Liver (tissue), 9 donors: Measurements from ENCODE around the gene TMEM41A. TPM values are rescaled to one million over a fixed set of nuclear protein-coding genes. Genes with fewer than 3 reads are reported as not detected.

ENCODE experiments used
- DNase-seq: peaks from one replicate; pipeline ENCODE4 v3.0.0-alpha.2; 2017; ENCODE audit warnings: low spot score
- H3K27ac ChIP-seq, 2 donors: one replicate each; pipeline ENCODE4 v1.7.0; 2013; ENCODE audit warnings: inconsistent platforms in 2 of 2, low read length in 2 of 2, control low read depth in 1 of 2, low read depth in 1 of 2, mild to moderate bottlenecking in 1 of 2
- H3K27me3 ChIP-seq, 4 donors: one replicate each; pipeline versions ENCODE4 v1.6.1 to v1.7.0; 2013; ENCODE audit warnings: low read length in 3 of 4, inconsistent platforms in 1 of 4, mild to moderate bottlenecking in 1 of 4, moderate library complexity in 1 of 4; ENCODE audit not compliant: control insufficient read depth in 4 of 4, insufficient read depth in 4 of 4
- H3K36me3 ChIP-seq, 4 donors: one replicate each; pipeline versions ENCODE4 v1.6.1 to v1.7.0; 2013; ENCODE audit warnings: low read length in 3 of 4, mild to moderate bottlenecking in 3 of 4, low read depth in 1 of 4, moderate library complexity in 1 of 4; ENCODE audit not compliant: control insufficient read depth in 4 of 4, insufficient read depth in 3 of 4
- H3K4me1 ChIP-seq, 4 donors: one replicate each; pipeline versions ENCODE4 v1.6.1 to v1.7.0; 2013; ENCODE audit warnings: low read length in 3 of 4, mild to moderate bottlenecking in 3 of 4, moderate library complexity in 1 of 4; ENCODE audit not compliant: control insufficient read depth in 4 of 4, insufficient read depth in 4 of 4
- H3K4me3 ChIP-seq, 3 donors: one replicate each; pipeline versions ENCODE4 v1.6.1 to v1.7.0; 2013; ENCODE audit warnings: low read length in 3 of 3, control low read depth in 1 of 3, low read depth in 1 of 3, mild to moderate bottlenecking in 1 of 3
- H3K9ac ChIP-seq, 2 donors: one replicate each; pipeline ENCODE4 v1.7.0; 2013; ENCODE audit warnings: low read length in 2 of 2, mild to moderate bottlenecking in 2 of 2, moderate library complexity in 2 of 2, control low read depth in 1 of 2, low read depth in 1 of 2
- H3K9me3 ChIP-seq, 4 donors: one replicate each; pipeline versions ENCODE4 v1.6.1 to v1.7.0; 2013; ENCODE audit warnings: low read length in 3 of 4; ENCODE audit not compliant: control insufficient read depth in 4 of 4
- EGR1 ChIP-seq, 2 donors: IDR thresholded peaks; 2 replicates each; pipeline ENCODE4 v1.6.1; 2016 to 2018; ENCODE audit warnings: antibody characterized with exemption in 2 of 2, low read depth in 2 of 2
- FOXA1 ChIP-seq: IDR thresholded peaks from 2 replicates; pipeline ENCODE4 v1.6.1; 2016; ENCODE audit warnings: antibody characterized with exemption
- FOXA2 ChIP-seq: IDR thresholded peaks from 2 replicates; pipeline ENCODE4 v1.6.1; 2016; ENCODE audit warnings: antibody characterized with exemption
- GABPA ChIP-seq, 2 donors: IDR thresholded peaks in 1 of 2; conservative IDR thresholded peaks in 1 of 2; 2 replicates each; pipeline ENCODE4 v1.6.1; 2016; ENCODE audit warnings: antibody characterized with exemption in 2 of 2, mild to moderate bottlenecking in 1 of 2, moderate library complexity in 1 of 2
- HNF4G ChIP-seq: IDR thresholded peaks from 2 replicates; pipeline ENCODE4 v1.6.1; 2016; ENCODE audit warnings: antibody characterized with exemption
- NR2F2 ChIP-seq: IDR thresholded peaks from 2 replicates; pipeline ENCODE4 v1.6.1; 2016; ENCODE audit warnings: antibody characterized with exemption
- RAD21 ChIP-seq, 2 donors: IDR thresholded peaks; 2 replicates each; pipeline ENCODE4 v1.6.1; 2016; ENCODE audit warnings: antibody characterized with exemption in 2 of 2, mild to moderate bottlenecking in 2 of 2
- RXRA ChIP-seq, 2 donors: IDR thresholded peaks; 2 replicates each; pipeline ENCODE4 v1.6.1; 2017 to 2018; ENCODE audit warnings: antibody characterized with exemption in 2 of 2, mild to moderate bottlenecking in 1 of 2
- SP1 ChIP-seq: IDR thresholded peaks from 2 replicates; pipeline ENCODE4 v1.6.1; 2018; ENCODE audit warnings: antibody characterized with exemption, mild to moderate bottlenecking
- TAF1 ChIP-seq: conservative IDR thresholded peaks from 2 replicates; pipeline ENCODE4 v1.6.1; 2016; ENCODE audit warnings: antibody characterized with exemption, mild to moderate bottlenecking
- YY1 ChIP-seq: IDR thresholded peaks from 2 replicates; pipeline ENCODE4 v1.6.1; 2016; ENCODE audit warnings: antibody characterized with exemption, mild to moderate bottlenecking
- WGBS: extraction: QIAGEN DNeasy Blood & Tissue Kit; methylation state at CpG from one replicate; pipeline ENCODE4 v1.1.7; 2013; 5-methylcytosine and 5-hydroxymethylcytosine counted together
- polyA plus RNA-seq, 2 donors: library from polyadenylated mRNA; stranded (reverse) in 1 of 2; unstranded in 1 of 2; fragments of 200-250 nt in 1 of 2; fragments of >200 nt in 1 of 2; fragmentation: Nextera tagmentation in 1 of 2; extraction: Ambion mirVana in 1 of 2; gene quantifications; one replicate each; pipeline versions ENCODE4 v1.2.1 to v1.2.3, GENCODE V29; 2013 to 2015
- total RNA-seq, 2 donors: library from RNA; depleted of rRNA; stranded (reverse); fragments of >200 nt; gene quantifications; one replicate each; pipeline ENCODE4 v1.2.3, GENCODE V29; 2014
- TF ChIP-seq, protein P1 (sequence below): IDR thresholded peaks from 2 replicates; pipeline ENCODE4 v1.6.1; 2016; ENCODE audit warnings: antibody characterized with exemption
- TF ChIP-seq, protein P2 (sequence below): fragments of 150-350 bp; IDR thresholded peaks from 2 replicates; pipeline ENCODE4 v1.5.1; 2017; ENCODE audit warnings: improper control_type of control experiment, low read depth, low read length; ENCODE audit not compliant: missing input control
- TF ChIP-seq, protein P3 (sequence below): IDR thresholded peaks from 2 replicates; pipeline ENCODE4 v1.6.1; 2016; ENCODE audit warnings: antibody characterized with exemption
- TF ChIP-seq, protein P4 (sequence below): IDR thresholded peaks from 2 replicates; pipeline ENCODE4 v1.6.1; 2016; ENCODE audit warnings: antibody characterized with exemption, mild to moderate bottlenecking
- donor health status: healthy.
- donor health status: healthy.
- donor health status: healthy.
- donor health status: healthy.
- donor health status: healthy.

The TMEM41A gene
- total and polyA plus RNA-seq, 4 donors = 9.5 to 19.6 (median 12.9) TPM

DNA sequence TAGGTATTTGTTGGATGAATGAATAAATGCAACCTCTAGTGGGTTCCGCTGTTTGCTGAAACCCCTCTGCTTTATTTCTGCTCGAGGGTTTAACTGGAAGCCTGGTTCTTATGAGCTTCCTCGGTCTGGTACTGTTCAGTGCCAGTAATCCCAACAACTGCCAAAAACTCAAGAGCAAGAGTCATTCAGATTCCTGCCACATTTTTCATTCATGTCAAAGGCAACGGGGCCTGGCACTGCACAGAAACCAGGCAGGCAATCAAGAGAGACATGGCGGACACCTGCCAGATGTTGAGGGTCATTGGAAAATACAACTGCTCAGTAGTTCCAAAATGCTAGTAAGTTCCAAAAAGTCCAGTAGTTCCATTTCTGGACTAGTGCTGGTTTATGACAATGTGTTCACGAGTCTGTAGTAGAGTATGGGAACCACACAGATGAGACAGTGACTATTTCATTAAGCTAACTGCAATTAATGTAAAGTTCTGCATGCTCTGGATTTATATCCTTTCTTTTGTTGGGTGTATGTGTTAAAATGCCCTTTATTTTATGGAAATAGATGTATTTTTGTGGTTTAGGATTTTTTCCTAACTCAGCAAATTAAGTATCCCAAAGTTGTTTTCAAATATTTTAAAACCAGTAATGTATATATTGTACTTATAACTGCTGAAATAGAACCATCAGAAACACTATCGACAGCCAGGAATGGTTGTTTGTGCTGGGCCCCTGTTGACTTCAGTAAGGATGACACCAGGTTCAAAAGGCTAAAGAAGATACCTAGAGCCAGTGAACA lies 22.7 kb upstream of the TMEM41A start:
- H3K4me3 ChIP-seq = no peak overlapping the region
- no peaks in the 10 kb centered on the region for H3K27me3 ChIP-seq
- H3K36me3 ChIP-seq = no peaks in the 10 kb centered on the region
- 92% methylated on average over 7 of the region's 7 CpGs for WGBS
- no peak for DNase-seq
- TF ChIP-seq, protein P1, sequence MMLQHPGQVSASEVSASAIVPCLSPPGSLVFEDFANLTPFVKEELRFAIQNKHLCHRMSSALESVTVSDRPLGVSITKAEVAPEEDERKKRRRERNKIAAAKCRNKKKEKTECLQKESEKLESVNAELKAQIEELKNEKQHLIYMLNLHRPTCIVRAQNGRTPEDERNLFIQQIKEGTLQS = no peak
- TF ChIP-seq GABPA (IDR thresholded peaks at IDR 0.05 in 1 of 2, conservative IDR thresholded peaks at IDR 0.05 in 1 of 2) (no peak), YY1 (no peak), HNF4G (no peak), FOXA2 (no peak), RXRA (IDR thresholded peaks at IDR 0.05) (no peak), TAF1 (no peak), RAD21 (IDR thresholded peaks at IDR 0.05) (no peak), SP1 (no peak), EGR1 (IDR thresholded peaks at IDR 0.05; ENCODE audit: low read depth in 2 of 2) (no peak)
- TF ChIP-seq, protein P2, sequence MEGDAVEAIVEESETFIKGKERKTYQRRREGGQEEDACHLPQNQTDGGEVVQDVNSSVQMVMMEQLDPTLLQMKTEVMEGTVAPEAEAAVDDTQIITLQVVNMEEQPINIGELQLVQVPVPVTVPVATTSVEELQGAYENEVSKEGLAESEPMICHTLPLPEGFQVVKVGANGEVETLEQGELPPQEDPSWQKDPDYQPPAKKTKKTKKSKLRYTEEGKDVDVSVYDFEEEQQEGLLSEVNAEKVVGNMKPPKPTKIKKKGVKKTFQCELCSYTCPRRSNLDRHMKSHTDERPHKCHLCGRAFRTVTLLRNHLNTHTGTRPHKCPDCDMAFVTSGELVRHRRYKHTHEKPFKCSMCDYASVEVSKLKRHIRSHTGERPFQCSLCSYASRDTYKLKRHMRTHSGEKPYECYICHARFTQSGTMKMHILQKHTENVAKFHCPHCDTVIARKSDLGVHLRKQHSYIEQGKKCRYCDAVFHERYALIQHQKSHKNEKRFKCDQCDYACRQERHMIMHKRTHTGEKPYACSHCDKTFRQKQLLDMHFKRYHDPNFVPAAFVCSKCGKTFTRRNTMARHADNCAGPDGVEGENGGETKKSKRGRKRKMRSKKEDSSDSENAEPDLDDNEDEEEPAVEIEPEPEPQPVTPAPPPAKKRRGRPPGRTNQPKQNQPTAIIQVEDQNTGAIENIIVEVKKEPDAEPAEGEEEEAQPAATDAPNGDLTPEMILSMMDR = no peak
- TF ChIP-seq, protein P3, sequence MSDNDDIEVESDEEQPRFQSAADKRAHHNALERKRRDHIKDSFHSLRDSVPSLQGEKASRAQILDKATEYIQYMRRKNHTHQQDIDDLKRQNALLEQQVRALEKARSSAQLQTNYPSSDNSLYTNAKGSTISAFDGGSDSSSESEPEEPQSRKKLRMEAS = no peak
- no peaks in the 10 kb centered on the region for H3K9me3 ChIP-seq
- no peaks in the 10 kb centered on the region for H3K4me1 ChIP-seq
- no peak overlapping the region for H3K9ac ChIP-seq
- H3K27ac ChIP-seq = no peak overlapping the region

DNA sequence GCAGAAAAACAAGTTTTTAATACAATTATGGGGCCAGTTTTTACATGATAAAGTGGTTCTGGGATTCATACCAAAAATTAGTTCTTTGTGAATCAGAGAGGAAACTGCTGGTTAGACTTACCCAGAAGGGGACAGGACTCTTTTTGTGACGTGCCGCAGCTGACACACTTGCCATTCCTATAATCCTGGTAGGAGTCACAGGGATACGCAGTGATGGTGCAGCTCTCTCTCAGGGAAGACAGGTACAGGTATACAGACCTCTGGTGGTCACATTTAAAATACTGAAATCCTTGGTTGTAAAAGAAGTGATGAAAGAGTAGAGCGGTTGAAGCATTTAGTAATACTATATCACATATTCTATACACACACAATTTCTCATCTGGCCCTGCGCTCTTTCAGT lies 20.2 kb upstream of the TMEM41A start:
- TF ChIP-seq, protein P2 = no peak
- TF ChIP-seq NR2F2 (no peak), YY1 (no peak), RAD21 (IDR thresholded peaks at IDR 0.05) (peak; percentile 49 to 56), FOXA1 (no peak), RXRA (IDR thresholded peaks at IDR 0.05) (no peak), FOXA2 (no peak)
- TF ChIP-seq, protein P4, sequence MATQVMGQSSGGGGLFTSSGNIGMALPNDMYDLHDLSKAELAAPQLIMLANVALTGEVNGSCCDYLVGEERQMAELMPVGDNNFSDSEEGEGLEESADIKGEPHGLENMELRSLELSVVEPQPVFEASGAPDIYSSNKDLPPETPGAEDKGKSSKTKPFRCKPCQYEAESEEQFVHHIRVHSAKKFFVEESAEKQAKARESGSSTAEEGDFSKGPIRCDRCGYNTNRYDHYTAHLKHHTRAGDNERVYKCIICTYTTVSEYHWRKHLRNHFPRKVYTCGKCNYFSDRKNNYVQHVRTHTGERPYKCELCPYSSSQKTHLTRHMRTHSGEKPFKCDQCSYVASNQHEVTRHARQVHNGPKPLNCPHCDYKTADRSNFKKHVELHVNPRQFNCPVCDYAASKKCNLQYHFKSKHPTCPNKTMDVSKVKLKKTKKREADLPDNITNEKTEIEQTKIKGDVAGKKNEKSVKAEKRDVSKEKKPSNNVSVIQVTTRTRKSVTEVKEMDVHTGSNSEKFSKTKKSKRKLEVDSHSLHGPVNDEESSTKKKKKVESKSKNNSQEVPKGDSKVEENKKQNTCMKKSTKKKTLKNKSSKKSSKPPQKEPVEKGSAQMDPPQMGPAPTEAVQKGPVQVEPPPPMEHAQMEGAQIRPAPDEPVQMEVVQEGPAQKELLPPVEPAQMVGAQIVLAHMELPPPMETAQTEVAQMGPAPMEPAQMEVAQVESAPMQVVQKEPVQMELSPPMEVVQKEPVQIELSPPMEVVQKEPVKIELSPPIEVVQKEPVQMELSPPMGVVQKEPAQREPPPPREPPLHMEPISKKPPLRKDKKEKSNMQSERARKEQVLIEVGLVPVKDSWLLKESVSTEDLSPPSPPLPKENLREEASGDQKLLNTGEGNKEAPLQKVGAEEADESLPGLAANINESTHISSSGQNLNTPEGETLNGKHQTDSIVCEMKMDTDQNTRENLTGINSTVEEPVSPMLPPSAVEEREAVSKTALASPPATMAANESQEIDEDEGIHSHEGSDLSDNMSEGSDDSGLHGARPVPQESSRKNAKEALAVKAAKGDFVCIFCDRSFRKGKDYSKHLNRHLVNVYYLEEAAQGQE = no peak
- no peaks in the 10 kb centered on the region for H3K9me3 ChIP-seq
- no peak overlapping the region for H3K27ac ChIP-seq
- no peak overlapping the region for H3K9ac ChIP-seq
- no peaks in the 10 kb centered on the region for H3K27me3 ChIP-seq
- no peak overlapping the region for H3K4me3 ChIP-seq
- WGBS = 72% methylated on average over 5 of the region's 5 CpGs
- DNase-seq = no peak
- H3K36me3 ChIP-seq = no peaks in the 10 kb centered on the region
- no peaks in the 10 kb centered on the region for H3K4me1 ChIP-seq
